Astrocyte (in vitro differentiated cells and primary cell): ENCODE data around the gene KY.

Experiments used
- CTCF ChIP-seq: IDR thresholded peaks from 2 replicates; pipeline ENCODE4 v1.5.1; 2011; ENCODE audit warnings: low read depth, mild to moderate bottlenecking, inconsistent platforms, low read length, moderate library complexity; ENCODE audit not compliant: insufficient read depth
- EZH2 ChIP-seq: IDR thresholded peaks from 2 replicates; pipeline ENCODE4 v1.6.1; 2012; ENCODE audit warnings: mild to moderate bottlenecking, low read length, inconsistent platforms; ENCODE audit not compliant: insufficient read depth

- TF ChIP-seq CTCF (no peak), EZH2 (no peak)
Measured at GRCh38 chr3:134677987-134678308, 27.1 kb upstream of the KY start.
